IMR-90 (cell line): Measurements from ENCODE around the gene SCN10A. TPM values are rescaled to one million over a fixed set of nuclear protein-coding genes. Genes with fewer than 3 reads are reported as not detected.

Source experiments
- ATAC-seq: fragments of 200-7000 bp; cut with Tn5 transposase; 2 replicates; pipeline ENCODE4 v1.9.1; 2020; ENCODE audit warnings: low read depth, mild to moderate bottlenecking, moderate library complexity
- BruUV-seq: library from RNA; stranded (reverse); fragments of 400-500 nt; replicated peaks from 2 replicates; lab custom pipeline; 2021; lab: Mats Ljungman, UMichigan
- CTCF ChIA-PET: fragments of 300-600 bp; formaldehyde crosslinking; extraction: SDS; loops from one replicate; lab custom pipeline; 2021; ENCODE audit warnings: antibody characterized with exemption; lab: Yijun Ruan, JAX
- POLR2A ChIA-PET: fragments of 300-600 bp; sonication (Branson Sonifier 250); formaldehyde crosslinking; loops from one replicate; lab custom pipeline; 2022; ENCODE audit warnings: antibody characterized with exemption; ENCODE audit not compliant: unreplicated experiment; lab: Charles Lee
- DNase-seq: peaks from one replicate; pipeline ENCODE4 v3.0.0; 2013
- H2AFZ ChIP-seq: replicated peaks from 2 replicates; pipeline ENCODE3; 2013; ENCODE audit warnings: low read length, mild to moderate bottlenecking; ENCODE audit not compliant: poor library complexity
- H2AK5ac ChIP-seq: 2 replicates; pipeline ENCODE4 v1.6.1; 2013; ENCODE audit warnings: low read depth, low read length, inconsistent platforms
- H2AK9ac ChIP-seq: replicated peaks from 2 replicates; pipeline ENCODE3; 2013; ENCODE audit warnings: mild to moderate bottlenecking, low read depth, low read length, moderate library complexity; ENCODE audit not compliant: poor library complexity
- H2BK120ac ChIP-seq: 2 replicates; pipeline ENCODE4 v1.6.1; 2013; ENCODE audit warnings: low read depth, low read length, inconsistent platforms
- H2BK15ac ChIP-seq: 3 replicates; pipeline ENCODE4 v1.6.1; 2013; ENCODE audit warnings: low read depth, low read length, inconsistent platforms
- H2BK20ac ChIP-seq: 2 replicates; pipeline ENCODE4 v1.6.1; 2013; ENCODE audit warnings: low read depth, mild to moderate bottlenecking, inconsistent platforms, low read length, moderate library complexity
- H2BK5ac ChIP-seq: 2 replicates; pipeline ENCODE4 v1.6.1; 2013; ENCODE audit warnings: mild to moderate bottlenecking, low read depth, low read length, inconsistent platforms; ENCODE audit not compliant: poor library complexity, severe bottlenecking
- H3K14ac ChIP-seq: replicated peaks from 2 replicates; pipeline ENCODE4 v1.6.1; 2013; ENCODE audit warnings: low read depth, low read length, inconsistent platforms
- H3K18ac ChIP-seq: 2 replicates; pipeline ENCODE4 v1.6.1; 2013; ENCODE audit warnings: low read depth, low read length, control low read depth
- H3K23ac ChIP-seq: 2 replicates; pipeline ENCODE4 v1.6.1; 2013; ENCODE audit warnings: low read depth, low read length, inconsistent platforms
- H3K27ac ChIP-seq: 2 replicates; pipeline ENCODE4 v1.5.1; 2013; ENCODE audit warnings: mild to moderate bottlenecking, control low read depth, low read length; ENCODE audit not compliant: insufficient read depth
- H3K27me3 ChIP-seq: 2 replicates; pipeline ENCODE4 v1.6.1; 2013; ENCODE audit warnings: low read length; ENCODE audit not compliant: control insufficient read depth, insufficient read depth
- H3K36me3 ChIP-seq: 2 replicates; pipeline ENCODE4 v1.6.1; 2013; ENCODE audit warnings: low read length, mixed read lengths; ENCODE audit not compliant: control insufficient read depth, insufficient read depth
- H3K4ac ChIP-seq: 2 replicates; pipeline ENCODE4 v1.6.1; 2013; ENCODE audit warnings: low read depth, low read length, inconsistent platforms
- H3K4me1 ChIP-seq: 2 replicates; pipeline ENCODE4 v1.6.1; 2013; ENCODE audit warnings: low read length, mixed read lengths; ENCODE audit not compliant: control insufficient read depth, insufficient read depth
- H3K4me2 ChIP-seq: 2 replicates; pipeline ENCODE4 v1.6.1; 2013; ENCODE audit warnings: low read depth, mild to moderate bottlenecking, control low read depth, low read length, moderate library complexity
- H3K4me3 ChIP-seq: 2 replicates; pipeline ENCODE4 v1.5.1; 2013; ENCODE audit warnings: low read depth, mild to moderate bottlenecking, control low read depth, low read length, moderate library complexity; ENCODE audit not compliant: insufficient read depth
- H3K56ac ChIP-seq: 2 replicates; pipeline ENCODE4 v1.6.1; 2013; ENCODE audit warnings: low read length, inconsistent platforms; ENCODE audit not compliant: insufficient read depth; ENCODE audit errors: extremely low read depth
- H3K79me1 ChIP-seq, 2 experiments: 2 replicates each; pipeline ENCODE4 v1.6.1; 2013; ENCODE audit warnings: low read length in 2 of 2, inconsistent platforms in 1 of 2, low read depth in 1 of 2
- H3K9ac ChIP-seq: 2 replicates; pipeline ENCODE4 v1.6.1; 2013; ENCODE audit warnings: low read depth, low read length, control low read depth
- H3K9me1 ChIP-seq: 2 replicates; pipeline ENCODE4 v1.6.1; 2013; ENCODE audit warnings: low read length, inconsistent platforms; ENCODE audit not compliant: insufficient read depth
- H3K9me3 ChIP-seq: 2 replicates; pipeline ENCODE4 v1.6.1; 2013; ENCODE audit warnings: low read length; ENCODE audit not compliant: control insufficient read depth, insufficient read depth
- H4K20me1 ChIP-seq: 2 replicates; pipeline ENCODE4 v1.6.1; 2013; ENCODE audit warnings: low read length, inconsistent platforms; ENCODE audit not compliant: insufficient read depth
- H4K5ac ChIP-seq: 2 replicates; pipeline ENCODE4 v1.6.1; 2013; ENCODE audit warnings: mild to moderate bottlenecking, low read depth, low read length, control low read depth
- H4K8ac ChIP-seq, 2 experiments: 2 replicates each; pipeline ENCODE4 v1.6.1; 2013; ENCODE audit warnings: low read depth in 2 of 2, low read length in 2 of 2, control low read depth in 1 of 2, inconsistent platforms in 1 of 2
- H4K91ac ChIP-seq: 2 replicates; pipeline ENCODE4 v1.6.1; 2013; ENCODE audit warnings: low read depth, low read length, inconsistent platforms; ENCODE audit not compliant: insufficient read depth
- BHLHE40 ChIP-seq: fragments of 150-350 bp; IDR thresholded peaks from 2 replicates; pipeline ENCODE4 v1.6.1; 2016; ENCODE audit warnings: mild to moderate bottlenecking, low read depth, low read length
- CEBPB ChIP-seq: IDR thresholded peaks from 2 replicates; pipeline ENCODE4 v1.6.1; 2012; ENCODE audit warnings: low read depth, low read length, improper control_type of control experiment
- CHD1 ChIP-seq: IDR thresholded peaks from 2 replicates; pipeline ENCODE4 v1.6.1; 2012; ENCODE audit warnings: low read depth, low read length, improper control_type of control experiment
- FOS ChIP-seq: fragments of 150-350 bp; IDR thresholded peaks from 2 replicates; pipeline ENCODE4 v1.6.1; 2016; ENCODE audit warnings: low read depth, low read length
- MAFK ChIP-seq: IDR thresholded peaks from 2 replicates; pipeline ENCODE4 v1.6.1; 2012; ENCODE audit warnings: low read depth, low read length, improper control_type of control experiment
- MXI1 ChIP-seq: IDR thresholded peaks from 2 replicates; pipeline ENCODE4 v1.6.1; 2012; ENCODE audit warnings: low read depth, mild to moderate bottlenecking, low read length, moderate library complexity, borderline replicate concordance
- NFE2L2 ChIP-seq: fragments of 150-350 bp; IDR thresholded peaks from 2 replicates; pipeline ENCODE4 v1.6.1; 2016; ENCODE audit warnings: low read depth, mild to moderate bottlenecking, low read length
- RAD21 ChIP-seq: IDR thresholded peaks from 2 replicates; pipeline ENCODE4 v1.6.1; 2012; ENCODE audit warnings: low read length, improper control_type of control experiment
- RCOR1 ChIP-seq: IDR thresholded peaks from 2 replicates; pipeline ENCODE4 v1.6.1; 2012; ENCODE audit warnings: mild to moderate bottlenecking, low read length, improper control_type of control experiment; ENCODE audit not compliant: insufficient replicate concordance
- RFX5 ChIP-seq: IDR thresholded peaks from 2 replicates; pipeline ENCODE4 v1.8.0; 2012; ENCODE audit warnings: low read depth, mild to moderate bottlenecking, low read length, moderate library complexity
- WGBS, 2 experiments: methylation state at CpG; one replicate each; pipeline versions ENCODE4 v1.1.5 to v1.1.7; 2013; ENCODE audit warnings: missing lambda C conversion rate in 2 of 2; ENCODE audit not compliant: insufficient read length in 1 of 2; ENCODE audit errors: extremely low coverage in 2 of 2; 5-methylcytosine and 5-hydroxymethylcytosine counted together
- dilution Hi-C: fragments of 300-500 bp; cut with HindIII; formaldehyde crosslinking; loops from one replicate; pipeline ENCODE4 v1.14.3; 2018; ENCODE audit warnings: low sequenced_read_pairs; ENCODE audit not compliant: unreplicated experiment
- in situ Hi-C: fragments of 300-500 bp; cut with MboI; formaldehyde crosslinking; loops from 3 replicates; pipeline ENCODE4 v1.14.3; 2019; ENCODE audit warnings: low sequenced_read_pairs, inconsistent platforms, mixed read lengths
- intact Hi-C: fragments of 100-400 bp; cut with micrococcal nuclease; formaldehyde crosslinking; loops from 2 replicates; pipeline ENCODE4 v1.10.0; 2022
- polyA plus RNA-seq, 3 experiments: library from polyadenylated mRNA; depleted of rRNA; stranded (reverse); fragments of >200 nt; gene quantifications; 2 replicates each; pipeline ENCODE4 v1.2.3, GENCODE V29; 2012; ENCODE audit warnings: low replicate concordance in 1 of 3
- total RNA-seq: library from RNA; depleted of rRNA; stranded (reverse); fragments of >200 nt; gene quantifications from 2 replicates; pipeline ENCODE4 v1.2.3, GENCODE V29; 2012
- TF ChIP-seq, protein P1 (sequence below): conservative IDR thresholded peaks from 2 replicates; pipeline ENCODE4 v1.5.1; 2012; ENCODE audit warnings: mild to moderate bottlenecking, low read depth, low read length, improper control_type of control experiment
- TF ChIP-seq, protein P2 (sequence below): fragments of 150-350 bp; IDR thresholded peaks from 2 replicates; pipeline ENCODE4 v1.6.1; 2017; ENCODE audit warnings: mild to moderate bottlenecking, antibody characterized with exemption, low read length, low read depth

SCN10A gene
- total and polyA plus RNA-seq, 2 of the 4 experiments (the other 2 are of a cell fraction): not detected

DNA sequence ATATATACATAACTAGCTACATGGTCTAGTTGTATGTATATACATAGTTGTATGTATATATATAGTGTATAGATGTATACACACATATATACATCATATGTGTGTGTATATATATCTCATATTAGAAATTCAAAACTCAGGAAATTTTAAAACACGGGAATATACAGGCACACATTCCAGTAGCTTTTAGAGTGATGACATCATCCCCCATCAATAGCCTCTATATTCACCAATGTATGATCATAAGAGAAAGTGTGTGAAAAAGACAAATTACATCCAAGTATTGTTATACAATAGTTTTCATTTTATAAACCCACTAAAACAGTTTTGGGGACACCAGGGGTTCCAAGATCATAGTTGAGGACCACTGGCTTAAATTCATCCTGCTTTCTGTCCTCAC, 23.0 kb downstream of the SCN10A start:
- Histone ChIP-seq H4K5ac (no peak overlapping the region), H4K20me1 (no peaks in the 10 kb centered on the region), H3K4me1 (no peaks in the 10 kb centered on the region), H3K9me3 (no peaks in the 10 kb centered on the region), H3K4me2 (no peak overlapping the region), H3K79me1 (no peaks in the 10 kb centered on the region), H3K4me3 (no peak overlapping the region), H2BK120ac (no peak overlapping the region), H3K36me3 (no peaks in the 10 kb centered on the region), H3K18ac (no peak overlapping the region), H3K27me3 (peaks cover 2% of the 10 kb centered on the region), H3K4ac (no peak overlapping the region), H2AFZ (no peak overlapping the region), H2AK9ac (no peak overlapping the region), H3K23ac (no peak overlapping the region), H3K14ac (no peak overlapping the region), H2BK20ac (no peak overlapping the region), H2BK5ac (no peak overlapping the region), H3K56ac (no peak overlapping the region), H2AK5ac (no peak overlapping the region), H3K27ac (no peak overlapping the region), H3K9me1 (no peaks in the 10 kb centered on the region), H4K8ac (no peak overlapping the region), H2BK15ac (no peak overlapping the region), H3K9ac (no peak overlapping the region), H4K91ac (no peak overlapping the region)
- DNase-seq (no peak), ATAC-seq (no peak)
- ChIA-PET CTCF (no interaction called here), POLR2A (no interaction called here)
- dilution Hi-C loops (no loop called here), in situ Hi-C loops (no loop called here), intact Hi-C loops (no loop called here)
- TF ChIP-seq MAFK: no peak
- no peak for TF ChIP-seq RFX5
- TF ChIP-seq MXI1: no peak
- TF ChIP-seq, protein P1, sequence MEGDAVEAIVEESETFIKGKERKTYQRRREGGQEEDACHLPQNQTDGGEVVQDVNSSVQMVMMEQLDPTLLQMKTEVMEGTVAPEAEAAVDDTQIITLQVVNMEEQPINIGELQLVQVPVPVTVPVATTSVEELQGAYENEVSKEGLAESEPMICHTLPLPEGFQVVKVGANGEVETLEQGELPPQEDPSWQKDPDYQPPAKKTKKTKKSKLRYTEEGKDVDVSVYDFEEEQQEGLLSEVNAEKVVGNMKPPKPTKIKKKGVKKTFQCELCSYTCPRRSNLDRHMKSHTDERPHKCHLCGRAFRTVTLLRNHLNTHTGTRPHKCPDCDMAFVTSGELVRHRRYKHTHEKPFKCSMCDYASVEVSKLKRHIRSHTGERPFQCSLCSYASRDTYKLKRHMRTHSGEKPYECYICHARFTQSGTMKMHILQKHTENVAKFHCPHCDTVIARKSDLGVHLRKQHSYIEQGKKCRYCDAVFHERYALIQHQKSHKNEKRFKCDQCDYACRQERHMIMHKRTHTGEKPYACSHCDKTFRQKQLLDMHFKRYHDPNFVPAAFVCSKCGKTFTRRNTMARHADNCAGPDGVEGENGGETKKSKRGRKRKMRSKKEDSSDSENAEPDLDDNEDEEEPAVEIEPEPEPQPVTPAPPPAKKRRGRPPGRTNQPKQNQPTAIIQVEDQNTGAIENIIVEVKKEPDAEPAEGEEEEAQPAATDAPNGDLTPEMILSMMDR: no peak
- no peak for TF ChIP-seq RAD21
- TF ChIP-seq RCOR1: no peak
- TF ChIP-seq, protein P2, sequence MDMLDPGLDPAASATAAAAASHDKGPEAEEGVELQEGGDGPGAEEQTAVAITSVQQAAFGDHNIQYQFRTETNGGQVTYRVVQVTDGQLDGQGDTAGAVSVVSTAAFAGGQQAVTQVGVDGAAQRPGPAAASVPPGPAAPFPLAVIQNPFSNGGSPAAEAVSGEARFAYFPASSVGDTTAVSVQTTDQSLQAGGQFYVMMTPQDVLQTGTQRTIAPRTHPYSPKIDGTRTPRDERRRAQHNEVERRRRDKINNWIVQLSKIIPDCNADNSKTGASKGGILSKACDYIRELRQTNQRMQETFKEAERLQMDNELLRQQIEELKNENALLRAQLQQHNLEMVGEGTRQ: no peak
- TF ChIP-seq FOS: no peak
- TF ChIP-seq CEBPB: no peak
- no peak for TF ChIP-seq CHD1
- TF ChIP-seq BHLHE40: no peak
- TF ChIP-seq NFE2L2: no peak
- no CpG with 5 or more reads among the region's 1 CpG for WGBS, 2 experiments
- no TSS peak for BruUV-seq
